Mucosa of gallbladder (tissue), 1 donor: ENCODE data around the gene MAST4. TPM values are rescaled to one million over a fixed set of nuclear protein-coding genes. Genes with fewer than 3 reads are reported as not detected.

Source experiments
- DNase-seq: peaks from one replicate; pipeline ENCODE4 v3.0.0-alpha.2; 2020; ENCODE audit warnings: low spot score
- total RNA-seq: library from RNA; stranded (reverse); gene quantifications from one replicate; pipeline ENCODE4 v1.2.1, GENCODE V29; 2021
- donor health status: DM: no; HTN: no; CAD: no.

MAST4 gene
- total RNA-seq, 1 donor from 2014 or later = 30.5 TPM

DNA sequence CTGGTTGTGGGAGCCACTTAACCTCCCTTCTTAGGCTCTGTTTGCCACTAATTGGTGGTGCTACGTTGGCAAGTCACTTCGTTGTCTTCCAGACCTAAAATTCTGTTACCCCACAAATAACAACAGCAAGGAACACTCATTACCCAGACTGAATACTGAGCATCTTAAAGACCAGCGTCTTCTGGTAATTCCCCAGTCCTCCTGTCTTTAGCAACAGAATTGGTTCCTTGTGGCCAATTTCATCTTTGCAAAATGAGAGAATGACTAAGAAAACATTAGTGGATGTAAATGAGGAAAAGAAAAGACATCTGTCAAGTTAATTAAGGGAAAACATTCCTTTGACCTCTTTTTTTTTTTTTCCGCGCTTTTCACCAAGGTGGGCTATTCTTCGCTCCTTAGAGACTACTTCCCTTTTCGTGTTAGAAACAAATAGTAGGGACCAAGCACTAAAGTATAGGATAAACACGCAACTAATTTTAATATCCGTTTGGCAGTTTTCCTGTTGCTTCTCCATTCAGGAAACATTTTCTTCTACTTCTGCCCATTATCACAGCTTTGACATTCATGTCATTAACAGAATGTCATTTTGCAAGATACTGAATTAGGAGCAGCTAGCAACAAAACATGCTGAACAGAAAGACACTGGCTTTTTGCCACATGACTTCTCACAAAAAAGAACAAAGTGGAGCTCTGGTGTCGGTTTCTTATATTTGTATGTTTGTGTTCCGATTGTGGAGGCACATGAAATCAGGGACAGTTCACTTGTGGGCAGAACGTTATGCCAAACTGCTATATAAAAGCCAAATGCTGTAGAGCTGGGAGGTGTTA is 446.2 kb downstream of the MAST4 start:
- no peak for DNase-seq

DNA sequence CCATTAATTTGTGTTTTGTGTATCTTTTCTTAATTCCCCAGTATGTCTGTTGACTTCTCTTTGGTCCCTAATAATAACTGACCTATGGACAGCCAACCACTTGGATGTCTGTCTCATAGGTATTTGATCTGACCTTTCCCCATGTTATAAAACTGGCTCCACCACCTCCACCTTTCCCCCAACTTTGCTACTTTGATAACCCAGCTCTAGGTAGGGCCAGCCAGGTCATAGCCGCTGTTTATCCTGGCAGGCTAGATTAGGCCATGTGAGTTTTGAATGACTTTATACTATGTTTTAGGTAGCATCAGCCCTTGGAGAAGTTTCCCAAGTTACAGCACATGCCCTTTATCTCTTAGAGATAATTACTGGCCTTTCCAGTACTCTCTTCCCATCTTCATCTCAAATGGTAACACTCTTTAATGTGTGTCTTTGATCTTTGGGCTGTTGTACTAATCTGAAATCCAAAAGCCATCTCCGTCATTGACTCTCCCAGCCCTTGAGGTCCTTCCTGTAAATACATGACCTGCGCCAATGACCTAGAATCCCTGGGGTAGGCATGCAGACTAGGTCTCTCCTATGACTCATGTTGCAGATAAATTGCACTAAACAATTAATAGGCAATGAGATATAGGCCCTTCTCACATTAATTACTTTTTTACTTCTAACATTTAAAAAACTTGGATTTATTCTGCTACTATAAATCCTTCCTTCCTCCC is 447.8 kb downstream of the MAST4 start:
- no peak for DNase-seq

DNA sequence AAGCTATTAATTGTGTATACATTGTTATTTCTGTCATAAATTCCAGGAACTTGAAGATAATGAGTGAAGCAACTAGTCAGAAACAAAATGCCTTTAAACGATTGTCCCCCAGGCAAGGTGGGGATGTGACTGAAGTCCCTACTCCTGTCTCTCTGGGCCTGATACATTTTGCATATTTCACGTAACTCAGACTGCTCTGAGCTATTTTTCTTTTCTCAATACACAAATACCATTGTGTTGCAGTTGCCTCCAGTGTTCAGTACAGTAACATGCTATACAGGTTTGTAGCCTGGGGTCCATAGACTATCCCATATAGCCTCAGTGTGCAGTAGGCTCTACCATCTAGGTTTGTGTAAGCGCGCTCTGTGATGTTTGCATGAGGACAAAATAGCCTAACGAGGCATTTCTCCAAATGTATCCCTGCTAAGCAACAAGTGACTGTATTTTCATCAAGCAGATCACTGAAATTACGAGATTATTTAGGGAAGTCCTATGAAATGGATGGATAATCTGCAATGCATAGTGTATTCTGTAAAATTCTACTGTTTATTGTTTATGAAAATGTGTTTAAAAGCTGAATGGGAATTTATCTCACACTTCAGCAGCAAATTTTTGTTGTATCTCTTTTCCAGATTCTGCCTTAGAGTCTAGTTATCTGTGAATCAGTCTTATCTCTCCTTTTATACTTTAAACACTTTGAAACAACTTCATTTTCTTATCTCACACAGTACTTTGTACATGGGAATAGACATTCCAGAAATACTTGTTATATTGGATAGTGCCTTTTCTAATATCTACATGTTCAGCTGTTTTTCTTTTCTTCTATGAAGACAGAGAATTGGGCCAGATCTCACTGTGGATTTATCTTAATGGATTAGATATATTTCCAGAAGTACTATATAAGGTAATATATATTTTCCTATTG is 449.9 kb downstream of the MAST4 start:
- DNase-seq = no peak

DNA sequence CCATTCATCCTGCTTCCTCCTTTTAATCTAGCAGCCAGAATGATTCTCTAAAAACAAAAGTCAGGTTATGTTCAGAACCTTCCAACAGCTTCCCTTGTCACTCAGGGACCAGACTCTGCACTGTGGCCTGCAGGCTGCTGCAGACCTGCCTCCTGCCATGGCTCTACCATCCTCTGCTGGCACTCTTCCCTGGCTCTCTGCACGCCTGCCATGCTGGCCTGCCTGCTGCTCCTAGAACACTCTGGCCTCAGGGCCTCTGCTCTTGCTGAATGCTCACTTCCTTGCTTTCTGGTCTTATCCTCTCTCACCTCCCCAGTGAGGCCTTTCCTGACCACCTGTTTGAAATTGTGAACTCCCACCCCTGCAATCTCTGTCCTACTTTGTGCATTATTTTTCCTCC is 451.0 kb downstream of the MAST4 start:
- DNase-seq = peak; percentile 40

DNA sequence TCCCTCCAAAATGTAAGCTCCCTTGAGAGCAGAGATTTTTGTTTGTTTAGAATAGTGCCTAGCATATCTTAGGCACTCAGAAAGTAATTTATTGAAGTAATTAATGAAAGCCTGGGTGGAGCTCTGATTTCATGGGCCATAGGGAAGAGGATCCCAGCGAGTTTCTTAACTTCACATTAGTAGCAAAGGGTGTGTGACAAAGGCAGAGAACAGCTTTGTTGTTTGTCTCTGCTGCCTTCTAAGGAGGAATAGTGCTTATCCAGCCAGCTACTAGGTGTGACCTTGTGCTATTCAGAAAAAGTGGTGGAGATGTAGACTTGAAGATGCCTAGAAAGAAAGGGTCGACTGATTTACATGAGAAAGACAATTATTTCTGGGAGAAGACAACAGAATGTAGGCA is 451.4 kb downstream of the MAST4 start:
- no peak for DNase-seq

DNA sequence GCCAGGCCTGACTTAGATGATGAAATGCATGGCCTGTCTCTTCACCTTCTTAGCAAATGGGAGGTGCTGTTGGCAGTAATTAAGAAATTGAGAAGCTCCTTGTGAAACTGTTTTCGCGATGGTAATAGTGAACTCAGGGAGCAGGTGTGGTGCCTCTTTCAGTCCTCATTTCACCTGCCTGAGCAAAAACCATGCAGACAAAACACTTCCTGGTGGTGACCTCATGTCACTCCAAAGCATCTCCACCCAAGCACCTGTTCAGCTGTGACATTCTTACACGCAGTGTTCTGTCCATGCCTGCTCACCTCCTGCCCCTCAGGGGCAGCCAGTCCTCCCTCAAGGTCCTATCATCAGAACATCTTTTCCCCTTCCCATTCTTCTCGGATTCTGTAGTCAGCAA is 453.9 kb downstream of the MAST4 start:
- no peak for DNase-seq

DNA sequence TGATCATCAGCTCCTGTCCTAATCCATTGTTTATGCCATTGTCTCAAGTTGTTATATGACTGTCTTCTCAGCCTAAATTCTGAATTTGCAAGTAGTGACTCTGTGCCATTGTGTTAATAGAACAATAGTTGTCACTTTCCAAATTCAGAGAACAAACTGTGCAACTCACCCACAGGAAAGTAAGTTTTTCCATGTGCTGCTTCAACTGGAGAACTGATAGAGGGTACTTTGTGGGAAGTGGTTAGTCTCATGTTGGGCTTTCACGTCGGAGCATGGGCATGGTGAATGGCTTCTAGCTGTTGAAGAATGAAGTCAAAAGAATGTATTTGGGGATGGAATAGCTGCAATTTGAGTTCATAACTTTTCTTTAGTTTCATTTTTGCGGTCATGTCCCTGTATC is 454.4 kb downstream of the MAST4 start:
- no peak for DNase-seq

DNA sequence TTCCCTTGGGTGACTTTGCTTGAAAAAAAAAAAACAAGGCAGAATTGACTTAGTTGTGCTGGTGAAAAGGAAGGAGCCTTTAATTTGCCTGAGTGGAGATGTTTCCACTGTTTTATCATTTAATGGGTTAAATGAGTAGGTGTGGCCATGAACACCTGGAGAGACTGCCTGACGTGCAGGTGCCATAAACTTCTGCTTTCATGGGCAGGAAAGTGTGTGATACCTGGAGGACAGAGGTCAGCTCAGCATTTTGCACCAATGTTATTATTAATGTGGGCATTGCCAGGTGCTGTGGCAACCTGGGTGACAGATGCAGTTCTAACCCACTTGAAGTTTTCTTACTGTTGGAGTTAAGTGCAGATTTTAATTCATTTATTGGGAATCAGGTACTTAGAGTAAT is 455.0 kb downstream of the MAST4 start:
- DNase-seq = no peak

DNA sequence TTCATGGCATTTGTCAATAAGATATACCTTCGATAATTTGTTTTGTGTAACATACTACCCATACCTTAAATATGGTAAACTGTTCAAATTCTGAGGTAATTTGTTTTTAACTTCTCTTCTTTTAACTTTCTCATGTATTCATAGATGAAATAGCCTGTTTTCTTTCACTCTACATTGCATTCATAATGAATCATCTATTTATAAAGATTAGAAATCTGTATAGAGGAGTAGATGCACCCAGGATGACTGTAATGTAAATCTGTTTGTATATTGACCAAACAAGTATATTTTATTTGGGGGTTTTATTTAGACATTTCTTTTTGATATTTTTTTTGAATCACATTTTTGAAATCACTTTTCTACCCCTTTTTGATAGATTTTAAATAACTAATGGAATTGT is 455.8 kb downstream of the MAST4 start:
- no peak for DNase-seq

DNA sequence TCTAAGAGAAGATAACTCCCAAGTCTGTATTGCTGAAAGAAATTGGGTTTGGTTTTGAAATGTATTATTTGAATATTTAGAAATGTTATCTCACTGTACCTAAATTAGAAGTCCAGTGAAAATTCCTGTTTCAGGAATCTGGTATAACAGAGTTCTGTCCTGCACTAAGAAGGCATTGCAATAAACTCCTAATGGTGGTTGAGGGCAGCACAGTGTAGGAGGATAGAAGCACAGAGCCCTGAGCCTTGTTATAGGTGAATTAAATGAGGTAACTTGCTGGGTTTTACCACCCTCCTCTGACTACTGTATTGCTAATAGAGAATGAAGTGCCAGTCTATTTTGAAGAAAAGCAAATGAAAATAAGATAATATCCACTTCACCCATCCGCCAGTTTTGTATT is 457.0 kb downstream of the MAST4 start:
- DNase-seq = no peak

DNA sequence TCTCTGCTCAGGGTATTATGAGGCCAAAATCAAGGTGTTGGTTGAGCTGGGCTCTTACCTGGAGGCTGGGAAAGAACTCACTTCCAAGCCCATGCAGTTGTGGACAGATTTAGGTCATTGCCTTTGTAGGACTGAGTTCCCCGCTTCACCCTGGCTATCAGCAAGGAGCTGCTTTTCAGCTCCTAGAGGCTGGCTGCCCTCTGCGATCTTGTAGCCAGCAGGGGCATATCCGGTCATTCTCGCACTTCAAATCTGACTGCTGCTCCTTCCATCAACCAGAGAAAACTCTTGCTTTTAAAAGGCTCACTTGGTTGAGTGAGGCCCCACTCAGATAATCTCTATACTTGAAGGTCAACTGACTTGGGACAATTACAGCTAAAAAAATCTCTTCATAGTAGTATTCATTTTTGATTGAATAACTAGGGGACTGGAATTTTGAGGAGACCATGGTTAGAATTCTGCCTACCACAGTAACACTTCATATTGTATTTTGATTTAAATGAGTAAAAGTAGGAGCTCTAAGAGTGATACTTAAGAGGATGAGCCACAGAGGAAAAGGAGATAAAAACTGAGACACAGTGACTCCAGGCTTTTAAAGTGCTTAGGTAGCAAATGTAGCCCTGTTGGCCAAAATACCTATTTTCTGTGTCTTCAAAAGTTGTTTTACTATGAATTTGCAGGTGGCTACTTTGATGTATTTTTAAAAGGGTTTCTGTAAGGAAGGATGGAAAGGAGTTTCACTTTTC is 463.0 kb downstream of the MAST4 start:
- DNase-seq = no peak

DNA sequence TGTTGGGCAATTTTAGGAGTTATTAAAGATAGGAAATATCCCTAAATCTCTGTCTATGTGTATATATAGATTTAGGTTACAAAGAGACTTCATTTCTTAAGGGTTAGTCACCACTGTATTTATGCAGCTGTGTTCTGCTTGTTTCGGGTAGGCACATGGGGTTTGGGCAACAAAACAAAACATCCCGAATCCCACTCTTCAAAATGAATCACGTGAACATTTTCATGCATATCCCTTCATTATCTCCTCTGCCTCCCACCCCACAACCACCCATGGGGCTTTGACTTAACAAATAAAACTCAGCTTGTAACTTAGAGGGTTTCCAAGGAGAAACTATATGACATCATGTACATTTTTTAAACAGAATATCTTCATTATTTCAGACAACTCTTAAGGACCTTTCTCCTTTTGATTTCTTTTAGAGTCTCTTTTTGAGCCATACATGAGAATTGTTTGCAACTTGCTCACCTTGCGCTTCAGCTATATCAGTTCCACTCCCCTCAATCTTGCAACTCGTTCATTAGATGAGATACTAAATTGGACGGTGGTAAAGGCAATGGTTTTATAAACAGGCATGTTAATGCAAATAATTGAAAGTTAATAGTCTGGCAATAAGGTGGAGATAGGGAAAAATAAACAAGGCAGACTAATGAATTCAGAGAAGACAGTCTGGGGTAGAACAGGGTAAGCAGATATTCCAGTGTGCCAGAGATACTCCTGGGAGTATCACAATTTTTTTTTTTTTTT is 463.7 kb downstream of the MAST4 start:
- DNase-seq = no peak

DNA sequence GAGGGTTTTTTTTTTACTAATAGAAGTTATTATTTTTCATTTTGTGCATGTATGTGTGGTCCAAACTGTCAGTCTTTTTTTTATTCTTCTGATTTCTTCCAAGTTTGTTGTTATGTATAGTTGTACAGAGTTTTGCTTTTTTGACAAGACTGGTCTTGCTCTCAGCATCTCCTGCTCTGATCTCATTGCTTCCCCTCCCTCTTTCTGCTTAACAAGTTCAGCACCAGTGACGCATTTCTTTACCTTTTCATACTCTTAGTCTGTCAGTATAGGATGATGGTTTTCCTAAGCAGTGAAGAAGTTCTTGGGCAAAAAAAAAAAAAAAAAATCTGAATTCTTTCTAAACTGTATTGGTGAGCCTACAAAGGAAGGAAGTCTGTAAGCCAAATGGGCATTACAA is 465.3 kb downstream of the MAST4 start:
- no peak for DNase-seq

DNA sequence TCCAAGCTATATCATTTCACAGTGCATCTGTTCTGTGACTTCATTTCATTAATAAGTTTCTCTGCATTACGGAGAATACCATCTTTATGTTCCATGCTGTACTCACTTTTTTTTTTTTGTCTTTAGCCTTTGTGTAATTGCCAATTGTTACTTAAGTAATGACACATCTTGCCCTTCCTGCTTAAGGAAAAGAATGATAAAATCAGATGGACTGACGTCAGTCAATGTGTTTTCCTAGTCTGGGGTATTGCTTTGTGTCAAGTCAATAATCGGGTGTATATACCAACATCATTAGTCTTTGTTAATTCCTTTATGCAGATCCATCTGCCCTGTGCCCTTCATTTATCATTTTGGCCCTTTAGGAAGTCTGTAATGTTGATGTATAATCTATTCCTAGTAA is 466.9 kb downstream of the MAST4 start:
- DNase-seq = no peak

DNA sequence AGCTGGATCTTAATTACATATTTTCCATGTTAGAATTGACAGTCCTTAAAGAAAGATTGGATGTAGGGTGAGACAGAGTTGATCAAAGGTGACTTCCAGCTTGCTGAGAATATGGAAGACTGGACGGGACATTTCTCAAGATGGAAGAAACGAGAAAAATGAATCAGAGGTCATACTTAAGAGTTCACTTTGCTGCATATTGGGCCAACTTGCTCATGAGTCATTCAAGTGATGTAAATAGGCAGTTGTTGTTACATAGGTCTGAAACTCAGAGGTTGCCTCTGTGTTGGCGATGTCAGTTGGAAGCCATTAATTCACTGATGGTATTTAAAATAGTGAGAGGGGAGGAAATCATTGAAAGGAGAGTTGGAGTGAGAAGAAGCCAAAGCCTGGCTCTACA is 467.6 kb downstream of the MAST4 start:
- DNase-seq = no peak

DNA sequence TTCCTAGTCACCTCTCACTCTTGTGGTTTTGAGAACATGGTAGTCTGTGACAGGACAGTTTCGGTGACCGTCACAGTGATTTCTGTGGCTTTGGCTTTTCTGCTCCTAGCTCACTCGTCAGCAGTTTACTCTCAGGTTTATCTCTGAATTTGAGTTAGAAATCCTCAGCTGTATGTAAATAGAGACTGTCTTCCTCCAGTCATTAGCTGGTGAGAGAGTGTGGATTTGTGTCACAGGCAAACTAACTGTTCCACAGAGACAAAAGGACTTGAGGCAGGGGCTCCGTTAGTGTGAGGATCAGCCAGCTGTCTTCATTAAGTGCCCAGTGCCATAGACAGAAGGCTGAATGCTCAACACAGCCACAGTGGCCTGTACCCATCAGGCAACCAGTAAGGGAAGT is 469.0 kb downstream of the MAST4 start:
- no peak for DNase-seq

DNA sequence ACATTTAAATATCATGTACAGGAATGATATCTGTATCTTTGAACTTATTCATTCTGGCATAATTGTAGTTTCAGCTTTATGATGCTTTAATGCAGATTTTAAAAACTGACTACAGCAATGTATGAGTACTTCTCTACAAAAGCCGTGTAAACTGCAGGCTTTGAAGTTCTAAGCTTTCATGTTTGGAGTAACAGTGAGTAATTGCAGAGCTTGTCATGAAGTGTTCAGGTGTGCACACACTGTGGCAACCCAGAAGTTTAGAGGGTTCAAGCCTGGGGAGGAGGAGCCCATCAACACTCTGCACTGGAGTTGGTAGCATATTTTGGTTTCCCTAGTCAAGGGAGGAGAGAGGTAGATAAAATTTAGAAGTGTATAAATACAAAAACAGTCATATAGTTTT is 469.5 kb downstream of the MAST4 start:
- DNase-seq = no peak

DNA sequence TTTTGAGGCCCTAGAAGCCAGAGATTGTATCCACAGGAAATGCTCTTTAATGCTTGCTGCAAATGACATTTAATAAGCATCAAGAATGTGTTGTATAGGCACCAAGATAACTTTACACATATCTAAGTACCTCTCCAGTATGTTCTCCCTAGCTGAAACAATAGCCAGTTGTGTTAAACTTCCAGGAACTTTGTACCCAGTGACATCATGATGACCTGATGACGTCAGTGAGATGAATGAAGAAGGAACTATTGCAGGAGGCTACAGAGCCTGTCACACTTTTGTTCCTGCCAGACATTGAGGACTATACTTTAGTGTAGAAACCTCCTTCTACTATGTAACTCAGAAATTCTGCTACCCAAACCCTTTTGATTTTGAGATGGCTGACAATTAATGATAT is 470.6 kb downstream of the MAST4 start:
- peak; percentile 43 for DNase-seq

DNA sequence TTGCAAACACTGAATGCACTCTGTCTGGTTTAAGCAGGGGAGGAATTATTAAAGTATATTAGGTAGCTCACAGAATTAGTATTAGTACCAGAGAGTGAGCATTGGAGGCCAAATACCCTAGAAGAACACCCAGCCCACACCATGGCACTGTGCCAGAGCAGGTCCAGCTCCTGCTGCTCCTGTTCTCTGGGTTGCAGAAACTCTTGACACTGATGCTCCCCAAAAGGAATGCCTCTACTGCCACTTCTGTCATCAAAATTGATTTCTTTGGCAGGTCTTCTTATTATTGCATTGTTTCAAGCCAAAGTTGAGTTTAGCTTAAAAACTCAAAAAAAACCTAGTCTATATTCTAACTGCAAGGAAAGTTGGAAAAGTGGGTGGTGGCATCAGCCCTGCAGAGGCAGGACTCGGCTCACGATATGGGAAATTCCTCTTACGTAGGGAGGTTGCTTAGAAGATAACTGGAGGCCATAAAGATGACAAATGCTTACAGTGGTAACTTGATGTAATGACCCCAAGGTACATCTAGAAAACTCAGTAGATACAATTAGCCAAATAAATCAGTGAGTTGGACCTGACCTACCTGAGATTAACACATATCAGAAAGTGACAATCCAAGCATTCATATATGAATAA is 477.0 kb downstream of the MAST4 start:
- no peak for DNase-seq

DNA sequence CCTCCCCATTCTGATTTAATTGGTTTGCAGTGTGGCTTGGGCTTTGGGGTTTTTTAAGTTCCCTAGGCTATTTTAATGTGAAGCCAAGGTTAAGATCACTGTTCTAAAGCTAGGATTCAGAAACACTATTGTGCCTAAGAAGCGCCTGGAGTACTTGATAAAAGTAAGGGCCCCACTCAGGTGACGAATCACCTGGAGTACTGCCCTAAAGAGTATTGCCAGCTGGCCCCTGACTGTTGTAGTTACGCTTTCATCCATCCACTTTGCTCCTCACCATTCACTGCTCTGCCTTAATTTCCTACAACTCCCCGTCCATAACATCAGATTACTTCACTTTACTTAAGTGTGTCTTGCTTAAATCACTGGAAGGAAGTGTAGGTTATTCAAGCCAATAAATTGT is 481.1 kb downstream of the MAST4 start:
- DNase-seq = no peak
